ENCODE data around the gene SKA1.

DNA sequence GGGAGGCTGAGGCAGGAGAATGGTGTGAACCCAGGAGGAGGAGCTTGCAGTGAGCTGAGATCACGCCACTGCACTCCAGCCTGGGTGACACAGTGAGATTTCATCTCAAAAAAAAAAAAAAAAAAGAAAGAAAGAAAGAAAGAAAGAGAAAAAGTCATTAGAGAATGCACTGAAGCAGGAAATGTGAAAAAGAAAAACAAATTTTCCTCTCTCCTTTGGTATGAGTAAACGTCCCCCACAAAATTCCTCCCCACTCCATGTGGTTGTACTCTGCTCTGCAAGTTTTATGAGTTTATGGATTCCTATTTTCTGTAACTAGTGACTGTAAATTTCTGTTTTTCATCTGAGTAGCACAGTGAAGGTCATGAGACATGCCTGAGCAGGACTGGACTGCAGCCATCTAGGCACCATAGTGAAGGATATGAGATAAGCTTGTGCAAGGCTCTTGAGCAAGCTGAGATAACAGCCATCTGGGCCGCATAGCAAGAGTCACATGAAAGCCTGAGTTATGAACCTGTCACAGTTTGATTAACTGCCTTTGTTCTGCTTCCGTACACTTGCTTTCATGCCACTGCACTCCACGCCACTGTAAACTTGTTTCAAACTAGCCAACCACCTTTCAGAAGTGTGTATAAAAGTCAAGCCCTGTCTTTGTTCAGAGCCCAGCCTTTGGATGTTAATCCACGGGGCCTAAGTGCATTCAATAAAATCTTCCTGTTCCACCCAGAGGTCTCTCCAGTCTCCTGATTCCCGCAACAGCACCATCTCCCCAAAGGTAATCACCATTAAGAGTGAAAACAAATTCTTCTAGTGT lies 50.2 kb downstream of the SKA1 start:
- TF ChIP-seq, protein P1, sequence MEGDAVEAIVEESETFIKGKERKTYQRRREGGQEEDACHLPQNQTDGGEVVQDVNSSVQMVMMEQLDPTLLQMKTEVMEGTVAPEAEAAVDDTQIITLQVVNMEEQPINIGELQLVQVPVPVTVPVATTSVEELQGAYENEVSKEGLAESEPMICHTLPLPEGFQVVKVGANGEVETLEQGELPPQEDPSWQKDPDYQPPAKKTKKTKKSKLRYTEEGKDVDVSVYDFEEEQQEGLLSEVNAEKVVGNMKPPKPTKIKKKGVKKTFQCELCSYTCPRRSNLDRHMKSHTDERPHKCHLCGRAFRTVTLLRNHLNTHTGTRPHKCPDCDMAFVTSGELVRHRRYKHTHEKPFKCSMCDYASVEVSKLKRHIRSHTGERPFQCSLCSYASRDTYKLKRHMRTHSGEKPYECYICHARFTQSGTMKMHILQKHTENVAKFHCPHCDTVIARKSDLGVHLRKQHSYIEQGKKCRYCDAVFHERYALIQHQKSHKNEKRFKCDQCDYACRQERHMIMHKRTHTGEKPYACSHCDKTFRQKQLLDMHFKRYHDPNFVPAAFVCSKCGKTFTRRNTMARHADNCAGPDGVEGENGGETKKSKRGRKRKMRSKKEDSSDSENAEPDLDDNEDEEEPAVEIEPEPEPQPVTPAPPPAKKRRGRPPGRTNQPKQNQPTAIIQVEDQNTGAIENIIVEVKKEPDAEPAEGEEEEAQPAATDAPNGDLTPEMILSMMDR (IDR thresholded peaks at IDR 0.05), result no peak
- TF ChIP-seq POLR2AphosphoS5 (IDR thresholded peaks at IDR 0.05) (no peak), POLR2A (IDR thresholded peaks at IDR 0.05) (no peak)

Measured in sigmoid colon (tissue), 4 donors.